OCI-LY3 (cell line): Measurements from ENCODE around the gene SLC12A7.

ENCODE experiments used
- H2AFZ ChIP-seq: fragments of 200-600, 300-600 bp; shearing (Covaris generic); 2 replicates; pipeline ENCODE4 v1.6.0; 2014; ENCODE audit warnings: antibody characterized with exemption, low read depth, low read length
- H3K27ac ChIP-seq: fragments of 200-600, 300-600 bp; sonication (generic); 2 replicates; pipeline ENCODE4 v1.5.1; 2014; ENCODE audit warnings: mild to moderate bottlenecking, low read length, moderate library complexity, mixed read lengths
- H3K27me3 ChIP-seq: fragments of 200-600, 300-600 bp; sonication (generic); 2 replicates; pipeline ENCODE4 v1.6.1; 2014; ENCODE audit warnings: low read depth, low read length, mixed read lengths
- H3K36me3 ChIP-seq: fragments of 200-600, 300-600 bp; sonication (generic); replicated peaks from 2 replicates; pipeline ENCODE3; 2014; ENCODE audit warnings: low read depth, low read length, mixed read lengths
- H3K4me1 ChIP-seq: fragments of 300-600, 200-600 bp; sonication (generic); 2 replicates; pipeline ENCODE4 v1.6.1; 2014; ENCODE audit warnings: low read length, mixed read lengths
- H3K4me2 ChIP-seq: fragments of 200-600, 300-600 bp; sonication (generic); 2 replicates; pipeline ENCODE4 v1.6.1; 2014; ENCODE audit warnings: low read length, mixed read lengths
- H3K4me3 ChIP-seq: fragments of 300-600, 200-600 bp; sonication (generic); 2 replicates; pipeline ENCODE4 v1.5.1; 2014; ENCODE audit warnings: antibody characterized with exemption, mild to moderate bottlenecking, low read length, moderate library complexity
- H3K79me2 ChIP-seq: fragments of 300-600, 200-600 bp; shearing (Covaris generic); 2 replicates; pipeline ENCODE4 v1.6.1; 2014; ENCODE audit warnings: mild to moderate bottlenecking, low read length, mixed read lengths
- H3K9ac ChIP-seq: fragments of 300-600, 200-600 bp; shearing (Covaris generic); 2 replicates; pipeline ENCODE4 v1.6.0; 2014; ENCODE audit warnings: mild to moderate bottlenecking, low read length, moderate library complexity
- H3K9me3 ChIP-seq: fragments of 200-600, 300-600 bp; shearing (Covaris generic); 2 replicates; pipeline ENCODE4 v1.6.1; 2014; ENCODE audit warnings: low read length, mixed read lengths; ENCODE audit not compliant: insufficient read depth
- H4K20me1 ChIP-seq: fragments of 200-600, 300-600 bp; sonication (generic); 2 replicates; pipeline ENCODE4 v1.6.1; 2016; ENCODE audit warnings: low read length, mixed read lengths; ENCODE audit not compliant: insufficient read depth
- CTCF ChIP-seq: fragments of 200-600, 300-600 bp; sonication (generic); IDR thresholded peaks from 2 replicates; pipeline ENCODE4 v1.5.1; 2014; ENCODE audit warnings: antibody characterized with exemption, low read length, low read depth
- EZH2phosphoT487 ChIP-seq: fragments of 200-600 bp; shearing (Covaris generic); IDR thresholded peaks from 2 replicates; pipeline ENCODE4 v1.6.1; 2018; ENCODE audit warnings: antibody characterized with exemption, mixed run types, low read depth

SLC12A7 gene

GRCh38 chr5:1120236-1120999 is 8.6 kb upstream of the SLC12A7 start:
- H3K4me3 ChIP-seq: no peak overlapping the region
- no peak overlapping the region for H3K4me2 ChIP-seq
- H2AFZ ChIP-seq: no peak overlapping the region
- H3K4me1 ChIP-seq: no peaks in the 10 kb centered on the region
- no peaks in the 10 kb centered on the region for H3K27me3 ChIP-seq
- no peaks in the 10 kb centered on the region for H4K20me1 ChIP-seq
- no peaks in the 10 kb centered on the region for H3K9me3 ChIP-seq
- no peaks in the 10 kb centered on the region for H3K36me3 ChIP-seq
- H3K79me2 ChIP-seq: no peaks in the 10 kb centered on the region
- H3K9ac ChIP-seq: no peak overlapping the region
- TF ChIP-seq CTCF (no peak), EZH2phosphoT487 (no peak)
- H3K27ac ChIP-seq: no peak overlapping the region

DNA sequence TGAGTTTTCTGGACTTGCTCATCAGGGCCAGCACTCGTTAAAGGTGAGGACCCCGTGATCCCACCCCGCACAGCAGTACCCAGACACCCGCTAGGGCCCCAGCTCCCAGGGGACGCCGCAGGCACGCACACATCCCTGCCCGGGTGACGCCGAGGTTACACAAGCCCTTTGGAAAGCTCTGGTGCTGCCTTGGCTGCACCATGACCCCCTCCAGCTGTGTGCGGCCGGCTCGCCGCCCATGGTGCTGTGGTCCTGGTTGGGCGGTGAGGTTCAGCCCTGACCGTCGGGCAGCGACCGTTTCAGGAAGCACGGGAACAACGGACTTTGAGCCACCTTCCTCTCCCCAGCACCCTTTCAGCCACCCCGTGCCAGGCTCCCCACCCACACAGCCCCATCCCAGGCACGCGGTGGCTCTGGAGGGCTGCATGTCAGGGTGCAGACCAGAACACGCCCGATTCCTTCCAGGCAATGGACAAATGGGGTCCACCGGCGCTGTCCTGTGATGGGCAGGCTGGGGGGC is 7.5 kb upstream of the SLC12A7 start:
- H3K27ac ChIP-seq: no peak overlapping the region
- H3K9ac ChIP-seq: no peak overlapping the region
- H3K9me3 ChIP-seq: no peaks in the 10 kb centered on the region
- H3K4me2 ChIP-seq: no peak overlapping the region
- H3K4me3 ChIP-seq: no peak overlapping the region
- no peaks in the 10 kb centered on the region for H3K36me3 ChIP-seq
- no peaks in the 10 kb centered on the region for H3K27me3 ChIP-seq
- H2AFZ ChIP-seq: no peak overlapping the region
- H3K79me2 ChIP-seq: no peaks in the 10 kb centered on the region
- TF ChIP-seq EZH2phosphoT487 (no peak), CTCF (no peak)
- H4K20me1 ChIP-seq: no peaks in the 10 kb centered on the region
- H3K4me1 ChIP-seq: no peaks in the 10 kb centered on the region

DNA sequence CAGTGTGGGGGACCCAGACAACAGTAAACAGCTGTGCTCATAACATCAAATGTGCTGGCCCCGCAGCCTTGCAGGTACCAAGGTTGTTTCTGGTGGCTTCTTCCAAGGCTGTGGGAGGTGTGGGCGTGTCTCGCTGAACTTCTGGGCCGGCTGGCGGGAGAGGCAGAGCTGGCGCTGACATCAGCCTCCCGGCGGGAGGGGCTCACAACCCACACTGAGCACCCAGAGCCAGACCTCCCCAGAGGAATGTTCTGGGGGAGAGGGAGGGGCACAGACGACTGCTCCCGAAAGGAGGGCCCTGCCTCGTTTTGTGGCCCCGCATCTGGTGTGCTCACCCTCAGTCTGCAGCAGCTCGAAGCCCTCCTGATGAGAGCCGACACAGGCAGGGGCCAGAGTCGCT is 6.9 kb upstream of the SLC12A7 start:
- Histone ChIP-seq H3K9me3 (no peaks in the 10 kb centered on the region), H3K27me3 (no peaks in the 10 kb centered on the region), H3K36me3 (no peaks in the 10 kb centered on the region), H3K27ac (no peak overlapping the region), H3K4me3 (no peak overlapping the region), H3K4me1 (no peaks in the 10 kb centered on the region), H3K9ac (no peak overlapping the region), H4K20me1 (no peaks in the 10 kb centered on the region), H3K4me2 (no peak overlapping the region), H2AFZ (no peak overlapping the region), H3K79me2 (no peaks in the 10 kb centered on the region)
- TF ChIP-seq EZH2phosphoT487 (no peak), CTCF (no peak)

DNA sequence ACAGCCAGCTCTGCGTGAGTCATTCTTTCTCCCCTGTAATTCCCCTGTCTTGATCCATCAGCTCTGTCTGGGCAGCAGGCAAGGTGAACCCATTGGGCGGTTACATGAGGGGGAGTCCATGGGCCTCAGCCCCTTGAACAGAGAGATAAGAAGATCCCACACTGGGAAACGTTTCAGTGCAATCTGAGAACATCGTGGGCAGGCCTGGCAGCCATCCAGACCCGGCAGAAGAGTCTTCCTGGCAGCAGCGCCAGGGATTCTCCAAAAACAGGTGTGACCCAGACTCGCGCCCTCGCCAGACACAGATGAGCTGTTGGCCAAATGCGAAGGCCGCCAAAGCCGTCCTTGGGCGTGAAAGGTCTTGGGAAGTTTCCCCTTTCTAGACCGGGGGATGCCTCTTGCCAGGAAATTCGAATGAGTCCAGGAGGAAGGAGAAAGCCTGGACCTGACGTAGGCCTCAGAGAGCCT is 6.4 kb upstream of the SLC12A7 start:
- Histone ChIP-seq H3K9me3 (no peaks in the 10 kb centered on the region), H3K4me3 (no peak overlapping the region), H3K79me2 (no peaks in the 10 kb centered on the region), H3K9ac (no peak overlapping the region), H2AFZ (no peak overlapping the region), H3K4me2 (no peak overlapping the region), H4K20me1 (no peaks in the 10 kb centered on the region), H3K27me3 (no peaks in the 10 kb centered on the region), H3K27ac (no peak overlapping the region), H3K36me3 (no peaks in the 10 kb centered on the region), H3K4me1 (peaks cover under 1% of the 10 kb centered on the region)
- TF ChIP-seq EZH2phosphoT487 (no peak), CTCF (no peak)
